Activated T-cell treated with anti-CD3 and anti-CD28 coated beads, Interleukin-2, amount 50 U/mL, for 72 hours (primary cell): Measurements from ENCODE around the gene NDUFV1. TPM values are rescaled to one million over a fixed set of nuclear protein-coding genes. Genes with fewer than 3 reads are reported as not detected.
"Not testable (repeated sequence)": the region's sequence is repeated elsewhere in the genome, so short reads cannot be mapped to it uniquely, and the experiment has no call there.

Experiments used
- ATAC-seq, 2 donors: fragments of 150-1000 bp; cut with Tn5 transposase; replicated peaks in 1 of 2; 2 replicates each; pipeline ENCODE4 v1.10.0; 2021; ENCODE audit warnings: moderate library complexity in 2 of 2, mild to moderate bottlenecking in 1 of 2
- DNase-seq, 2 donors: peaks; one replicate each; pipeline ENCODE4 v3.0.0; 2021 to 2022; ENCODE audit warnings: mixed read lengths in 1 of 2
- H3K27ac Mint-ChIP-seq: one replicate; pipeline ENCODE4 v1.8.0; 2022; ENCODE audit warnings: mild to moderate bottlenecking, moderate library complexity, mixed read lengths
- H3K27me3 Mint-ChIP-seq: one replicate; pipeline ENCODE4 v1.8.0; 2022; ENCODE audit warnings: low read depth, mixed read lengths
- H3K36me3 Mint-ChIP-seq, 2 donors: one replicate each; pipeline ENCODE4 v1.8.0; 2022; ENCODE audit warnings: mixed read lengths in 2 of 2, mild to moderate bottlenecking in 1 of 2; ENCODE audit not compliant: insufficient read depth in 2 of 2
- H3K4me1 Mint-ChIP-seq: one replicate; pipeline ENCODE4 v1.8.0; 2022; ENCODE audit warnings: low read depth, mixed read lengths
- H3K4me3 Mint-ChIP-seq, 2 donors: one replicate each; pipeline ENCODE4 v1.8.0; 2022; ENCODE audit warnings: mild to moderate bottlenecking in 2 of 2, mixed read lengths in 2 of 2, moderate library complexity in 2 of 2
- H3K9me3 Mint-ChIP-seq, 2 donors: one replicate each; pipeline ENCODE4 v1.8.0; 2022; ENCODE audit warnings: mixed read lengths in 2 of 2
- total RNA-seq, 2 donors: library from RNA; stranded (reverse); gene quantifications; one replicate each; pipeline ENCODE4 v1.2.3, GENCODE V29; 2022

NDUFV1 gene
- total RNA-seq, 2 donors from 2014 or later = 220 to 244 TPM

- no peaks in the 10 kb centered on the region for H3K27me3 Mint-ChIP-seq
- H3K36me3 Mint-ChIP-seq = no peaks in the 10 kb centered on the region
- H3K4me3 Mint-ChIP-seq = no peak overlapping the region
- ATAC-seq (no peak), DNase-seq (no peak)
- H3K4me1 Mint-ChIP-seq = peaks cover 6% of the 10 kb centered on the region
- no peaks in the 10 kb centered on the region for H3K9me3 Mint-ChIP-seq
- no peak overlapping the region for H3K27ac Mint-ChIP-seq
These were observed 30.2 kb downstream of the NDUFV1 start for GRCh38 chr11:67636962-67637361.

- H3K4me1 Mint-ChIP-seq, H3K36me3 Mint-ChIP-seq, H3K4me3 Mint-ChIP-seq, H3K27ac Mint-ChIP-seq, ATAC-seq, DNase-seq, H3K9me3 Mint-ChIP-seq, H3K27me3 Mint-ChIP-seq: not testable (repeated sequence)
These were observed 30.7 kb downstream of the NDUFV1 start for GRCh38 chr11:67637441-67637840.

GRCh38 chr11:67638535-67639437, 32.0 kb downstream of the NDUFV1 start:
- ATAC-seq (no peak), DNase-seq (no peak)
- H3K9me3 Mint-ChIP-seq = no peaks in the 10 kb centered on the region
- H3K4me3 Mint-ChIP-seq = no peak overlapping the region
- no peak overlapping the region for H3K27ac Mint-ChIP-seq
- no peaks in the 10 kb centered on the region for H3K27me3 Mint-ChIP-seq
- H3K4me1 Mint-ChIP-seq = peaks cover 6% of the 10 kb centered on the region
- H3K36me3 Mint-ChIP-seq = no peaks in the 10 kb centered on the region

GRCh38 chr11:67639438-67639859, 32.7 kb downstream of the NDUFV1 start, which contains the start of gene TBX10:
Gene TBX10, minus strand, starts transcription at chr11:67639763. Its CDS starts 291 bp downstream, at chr11:67639472.
- no peak within 1 kb of the TSS for H3K4me3 Mint-ChIP-seq
- no peaks in the 10 kb centered on the region for H3K36me3 Mint-ChIP-seq
- no peak for DNase-seq
- no peaks in the 10 kb centered on the region for H3K9me3 Mint-ChIP-seq
- peaks cover 6% of the 10 kb centered on the region for H3K4me1 Mint-ChIP-seq
- no peaks in the 10 kb centered on the region for H3K27me3 Mint-ChIP-seq
- ATAC-seq = no peak
- H3K27ac Mint-ChIP-seq = no peak within 1 kb of the TSS

GRCh38 chr11:67640021-67640757, 33.5 kb downstream of the NDUFV1 start:
- Mint-ChIP-seq H3K4me1 (peaks cover 6% of the 10 kb centered on the region), H3K9me3 (no peaks in the 10 kb centered on the region), H3K27me3 (no peaks in the 10 kb centered on the region), H3K36me3 (no peaks in the 10 kb centered on the region), H3K27ac (no peak overlapping the region), H3K4me3 (no peak overlapping the region)
- peak; percentile 78 to 81 for ATAC-seq
- peak; percentile 56 to 61 for DNase-seq

- ATAC-seq (no peak), DNase-seq (no peak)
- no peaks in the 10 kb centered on the region for H3K27me3 Mint-ChIP-seq
- no peaks in the 10 kb centered on the region for H3K9me3 Mint-ChIP-seq
- H3K4me1 Mint-ChIP-seq = peaks cover 7% of the 10 kb centered on the region
- H3K4me3 Mint-ChIP-seq = no peak overlapping the region
- no peaks in the 10 kb centered on the region for H3K36me3 Mint-ChIP-seq
- no peak overlapping the region for H3K27ac Mint-ChIP-seq
These were observed 34.1 kb downstream of the NDUFV1 start for GRCh38 chr11:67640758-67641337.

- Mint-ChIP-seq H3K36me3 (no peaks in the 10 kb centered on the region), H3K27ac (no peak overlapping the region), H3K27me3 (no peaks in the 10 kb centered on the region), H3K4me3 (no peak overlapping the region), H3K9me3 (no peaks in the 10 kb centered on the region), H3K4me1 (peaks cover 14% of the 10 kb centered on the region)
- no peak for DNase-seq
- no peak for ATAC-seq
These were observed 34.8 kb downstream of the NDUFV1 start for GRCh38 chr11:67641338-67642172.

- peaks cover 14% of the 10 kb centered on the region for H3K4me1 Mint-ChIP-seq
- H3K4me3 Mint-ChIP-seq = no peak overlapping the region
- no peak for ATAC-seq
- H3K36me3 Mint-ChIP-seq = no peaks in the 10 kb centered on the region
- H3K9me3 Mint-ChIP-seq = no peaks in the 10 kb centered on the region
- no peak overlapping the region for H3K27ac Mint-ChIP-seq
- no peaks in the 10 kb centered on the region for H3K27me3 Mint-ChIP-seq
- no peak for DNase-seq
These were observed 35.7 kb downstream of the NDUFV1 start for GRCh38 chr11:67642173-67643120.

- no peak for ATAC-seq
- H3K4me3 Mint-ChIP-seq = no peak overlapping the region
These were observed 37.3 kb downstream of the NDUFV1 start for GRCh38 chr11:67644042-67644441.

GRCh38 chr11:67644472-67645418, 38.0 kb downstream of the NDUFV1 start:
- H3K27me3 Mint-ChIP-seq = no peaks in the 10 kb centered on the region
- H3K9me3 Mint-ChIP-seq = no peaks in the 10 kb centered on the region
- ATAC-seq (no peak), DNase-seq (no peak)
- H3K4me1 Mint-ChIP-seq = peaks cover 26% of the 10 kb centered on the region
- no peak overlapping the region for H3K4me3 Mint-ChIP-seq
- no peaks in the 10 kb centered on the region for H3K36me3 Mint-ChIP-seq
- no peak overlapping the region for H3K27ac Mint-ChIP-seq

More at GRCh38 chr11:67644042-67644441, 37.3 kb downstream of the NDUFV1 start:
- H3K9me3 Mint-ChIP-seq = no peaks in the 10 kb centered on the region
- peaks cover 22% of the 10 kb centered on the region for H3K4me1 Mint-ChIP-seq
- no peak overlapping the region for H3K27ac Mint-ChIP-seq
- no peaks in the 10 kb centered on the region for H3K27me3 Mint-ChIP-seq
- no peaks in the 10 kb centered on the region for H3K36me3 Mint-ChIP-seq
- DNase-seq = no peak
